Neural progenitor cell (in vitro differentiated cells): ENCODE results near the gene KIF3B. TPM values are rescaled to one million over a fixed set of nuclear protein-coding genes. Genes with fewer than 3 reads are reported as not detected.
"Not testable (repeated sequence)": the region's sequence is repeated elsewhere in the genome, so short reads cannot be mapped to it uniquely, and the experiment has no call there.

Experiments
- DNase-seq: peaks from one replicate; pipeline ENCODE4 v3.0.0-alpha.2; 2016; ENCODE audit warnings: low spot score
- H2AFZ ChIP-seq: fragments of 200-600 bp; sonication (generic); replicated peaks from 2 replicates; pipeline ENCODE4 v1.6.1; 2016; ENCODE audit warnings: antibody characterized with exemption
- H3F3A ChIP-seq: fragments of 200-600 bp; sonication (generic); 2 replicates; pipeline ENCODE4 v1.6.1; 2016; ENCODE audit warnings: antibody characterized with exemption, low read depth
- H3K27ac ChIP-seq: fragments of 200-600 bp; sonication (generic); 2 replicates; pipeline ENCODE4 v1.5.1; 2016; ENCODE audit warnings: mild to moderate bottlenecking
- H3K27me3 ChIP-seq: fragments of 200-600 bp; sonication (generic); 2 replicates; pipeline ENCODE4 v1.6.1; 2016; ENCODE audit warnings: mild to moderate bottlenecking, moderate library complexity
- H3K36me3 ChIP-seq: fragments of 200-600 bp; sonication (generic); 2 replicates; pipeline ENCODE4 v1.5.1; 2016
- H3K4me1 ChIP-seq: fragments of 200-600 bp; sonication (generic); 2 replicates; pipeline ENCODE4 v1.6.1; 2016; ENCODE audit warnings: mixed run types
- H3K4me2 ChIP-seq: fragments of 200-600 bp; sonication (generic); 2 replicates; pipeline ENCODE4 v1.6.1; 2016
- H3K4me3 ChIP-seq: fragments of 200-600 bp; sonication (generic); 2 replicates; pipeline ENCODE4 v1.5.1; 2016
- H3K79me2 ChIP-seq: fragments of 200-600 bp; sonication (generic); 2 replicates; pipeline ENCODE4 v1.6.1; 2016; ENCODE audit warnings: low read depth
- H3K9ac ChIP-seq: fragments of 200-600 bp; sonication (generic); 2 replicates; pipeline ENCODE4 v1.6.1; 2016
- H3K9me3 ChIP-seq: fragments of 200-600 bp; sonication (generic); 2 replicates; pipeline ENCODE4 v1.5.1; 2016; ENCODE audit warnings: low read depth
- H4K20me1 ChIP-seq: fragments of 200-600 bp; sonication (generic); 2 replicates; pipeline ENCODE4 v1.6.1; 2016; ENCODE audit warnings: low read depth
- H3K27ac Mint-ChIP-seq: 3 replicates; pipeline ENCODE4 v1.8.0; 2021; ENCODE audit warnings: mixed read lengths
- H3K27me3 Mint-ChIP-seq: 2 replicates; pipeline ENCODE4 v1.8.0; 2022; ENCODE audit warnings: low read depth, mild to moderate bottlenecking, inconsistent platforms, moderate library complexity, mixed read lengths; ENCODE audit not compliant: insufficient read depth
- H3K36me3 Mint-ChIP-seq: 3 replicates; pipeline ENCODE4 v1.8.0; 2021; ENCODE audit warnings: mixed read lengths
- H3K4me1 Mint-ChIP-seq: 3 replicates; pipeline ENCODE4 v1.8.0; 2021; ENCODE audit warnings: mixed read lengths
- H3K4me3 Mint-ChIP-seq: 3 replicates; pipeline ENCODE4 v1.8.0; 2021; ENCODE audit warnings: mild to moderate bottlenecking, moderate library complexity, mixed read lengths
- H3K9me3 Mint-ChIP-seq: 3 replicates; pipeline ENCODE4 v1.8.0; 2020; ENCODE audit warnings: mixed read lengths
- CTCF ChIP-seq: fragments of 200-600 bp; sonication (generic); IDR thresholded peaks from 2 replicates; pipeline ENCODE4 v1.5.1; 2017; ENCODE audit warnings: antibody characterized with exemption, mild to moderate bottlenecking
- EZH2 ChIP-seq: fragments of 200-600 bp; sonication (generic); IDR thresholded peaks from 2 replicates; pipeline ENCODE4 v1.6.1; 2017; ENCODE audit warnings: antibody characterized with exemption, mild to moderate bottlenecking, moderate library complexity
- EZH2phosphoT487 ChIP-seq: fragments of 200-600 bp; sonication (generic); IDR thresholded peaks from 2 replicates; pipeline ENCODE4 v1.6.1; 2017; ENCODE audit warnings: antibody characterized with exemption
- total RNA-seq: library from RNA; depleted of rRNA; stranded (reverse); fragments of >200 nt; gene quantifications from 2 replicates; pipeline ENCODE4 v1.2.3, GENCODE V29; 2015; ENCODE audit warnings: low replicate concordance

KIF3B gene
- total RNA-seq, 1 donor from 2014 or later, result 16.8 TPM

DNA sequence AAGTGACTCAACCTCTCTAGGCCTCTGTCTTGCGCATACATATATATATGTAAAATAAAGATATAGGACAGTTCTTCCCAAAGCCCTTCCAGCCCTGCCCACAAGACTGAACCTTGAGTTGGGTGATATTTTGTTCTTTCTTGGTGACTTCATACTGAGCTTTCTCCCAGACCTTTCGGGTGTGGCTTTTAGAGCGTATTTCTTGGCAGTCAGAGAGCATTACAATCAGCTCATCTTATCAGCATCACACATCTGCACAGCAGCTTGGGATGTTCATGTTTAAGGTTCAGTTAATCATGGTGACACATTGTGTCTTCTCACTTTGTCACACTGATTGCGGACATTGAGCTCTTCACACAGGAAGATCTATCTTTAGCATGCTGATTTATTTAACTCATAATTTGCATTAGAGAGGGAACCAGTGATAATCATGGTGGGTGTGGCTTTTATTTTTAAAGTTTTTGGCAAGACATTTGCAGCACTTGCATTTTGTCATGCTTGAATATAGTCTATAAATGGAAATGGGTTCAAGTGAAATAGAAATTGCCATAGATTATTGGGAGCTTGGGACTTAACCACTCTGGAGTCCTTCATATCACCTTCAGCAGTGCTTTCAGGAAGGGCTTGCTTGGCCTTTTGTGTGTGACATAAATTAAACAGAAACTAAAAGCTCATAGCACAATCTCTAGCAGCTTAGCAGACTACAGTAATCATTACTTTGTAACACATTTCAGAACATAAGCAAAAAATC, 8.3 kb downstream of the KIF3B start:
- Histone ChIP-seq H3K27ac (no peak overlapping the region), H3K9ac (no peak overlapping the region), H3K4me3 (no peak overlapping the region), H3K4me1 (no peaks in the 10 kb centered on the region), H2AFZ (no peak overlapping the region), H3K4me2 (no peak overlapping the region), H3K79me2 (peaks cover 47% of the 10 kb centered on the region), H3F3A (no peaks in the 10 kb centered on the region), H4K20me1 (peaks cover 15% of the 10 kb centered on the region), H3K9me3 (no peaks in the 10 kb centered on the region), H3K36me3 (no peaks in the 10 kb centered on the region), H3K27me3 (no peaks in the 10 kb centered on the region)
- no peaks in the 10 kb centered on the region for H3K36me3 Mint-ChIP-seq
- TF ChIP-seq EZH2phosphoT487, result no peak
- no peak for TF ChIP-seq EZH2
- no peak overlapping the region for H3K27ac Mint-ChIP-seq
- no peaks in the 10 kb centered on the region for H3K4me1 Mint-ChIP-seq
- H3K9me3 Mint-ChIP-seq, result no peaks in the 10 kb centered on the region
- no peaks in the 10 kb centered on the region for H3K27me3 Mint-ChIP-seq
- no peak for DNase-seq
- no peak overlapping the region for H3K4me3 Mint-ChIP-seq

GRCh38 chr20:32287231-32287638, 9.8 kb downstream of the KIF3B start:
- Histone ChIP-seq H3K9ac (no peak overlapping the region), H3F3A (no peaks in the 10 kb centered on the region), H3K27ac (no peak overlapping the region), H3K4me3 (no peak overlapping the region), H3K4me2 (no peak overlapping the region), H3K36me3 (no peaks in the 10 kb centered on the region), H3K27me3 (no peaks in the 10 kb centered on the region), H3K4me1 (no peaks in the 10 kb centered on the region), H3K79me2 (peaks cover 42% of the 10 kb centered on the region), H2AFZ (no peak overlapping the region), H3K9me3 (no peaks in the 10 kb centered on the region), H4K20me1 (peaks cover 10% of the 10 kb centered on the region)
- Mint-ChIP-seq H3K27me3 (no peaks in the 10 kb centered on the region), H3K4me3 (no peak overlapping the region), H3K4me1 (no peaks in the 10 kb centered on the region), H3K27ac (no peak overlapping the region), H3K36me3 (no peaks in the 10 kb centered on the region), H3K9me3 (no peaks in the 10 kb centered on the region)
- no peak for DNase-seq
- TF ChIP-seq EZH2phosphoT487 (no peak), CTCF (no peak), EZH2 (no peak)

DNA sequence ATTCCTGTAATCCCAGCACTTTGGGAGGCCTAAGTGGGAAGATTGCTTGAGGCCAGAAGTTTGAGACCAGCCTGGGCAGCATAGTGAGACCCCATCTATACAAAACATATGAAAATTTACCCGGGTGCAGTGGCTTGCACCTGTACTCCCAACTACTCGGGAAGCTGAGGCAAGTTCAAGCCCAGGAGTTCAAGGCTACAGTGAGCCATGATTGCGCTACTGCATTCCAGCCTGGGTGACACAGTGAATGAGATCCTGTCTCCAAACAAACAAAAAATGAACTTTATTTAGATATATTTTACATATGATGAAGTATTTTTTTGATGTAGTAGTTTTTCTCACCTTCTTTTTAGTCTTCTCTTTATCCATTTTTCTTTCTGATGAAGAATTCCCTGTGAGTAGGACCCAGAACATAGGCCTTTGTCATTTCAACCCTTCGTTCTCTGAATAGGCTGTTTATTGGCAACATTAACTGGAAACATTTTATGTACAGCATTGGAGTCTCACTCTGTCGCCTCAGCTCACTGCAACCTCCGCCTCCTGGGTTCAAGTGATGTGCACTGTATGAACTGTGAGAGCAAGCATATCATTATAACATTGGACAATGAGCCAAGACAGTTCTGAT, 10.9 kb downstream of the KIF3B start:
- H3F3A ChIP-seq, result no peaks in the 10 kb centered on the region
- H3K36me3 Mint-ChIP-seq, result no peaks in the 10 kb centered on the region
- TF ChIP-seq EZH2 (no peak), CTCF (no peak), EZH2phosphoT487 (no peak)
- H3K4me3 Mint-ChIP-seq, result no peak overlapping the region
- H3K36me3 ChIP-seq, result no peaks in the 10 kb centered on the region
- H3K4me2 ChIP-seq, result no peak overlapping the region
- DNase-seq, result no peak
- peaks cover 14% of the 10 kb centered on the region for H4K20me1 ChIP-seq
- no peaks in the 10 kb centered on the region for H3K9me3 ChIP-seq
- no peak overlapping the region for H3K4me3 ChIP-seq
- no peak overlapping the region for H3K9ac ChIP-seq
- no peak overlapping the region for H3K27ac Mint-ChIP-seq
- peaks cover under 1% of the 10 kb centered on the region for H3K4me1 Mint-ChIP-seq
- H3K27me3 ChIP-seq, result no peaks in the 10 kb centered on the region
- peaks cover 2% of the 10 kb centered on the region for H3K27me3 Mint-ChIP-seq
- H3K27ac ChIP-seq, result no peak overlapping the region
- H3K9me3 Mint-ChIP-seq, result no peaks in the 10 kb centered on the region
- peaks cover 40% of the 10 kb centered on the region for H3K79me2 ChIP-seq
- H2AFZ ChIP-seq, result no peak overlapping the region
- no peaks in the 10 kb centered on the region for H3K4me1 ChIP-seq

GRCh38 chr20:32289299-32289660, 11.8 kb downstream of the KIF3B start:
- not testable (repeated sequence) for H3K27ac ChIP-seq, H3K27ac Mint-ChIP-seq, H3K27me3 ChIP-seq, H3K36me3 Mint-ChIP-seq, DNase-seq, H3K4me3 ChIP-seq, H3K4me3 Mint-ChIP-seq, H3K27me3 Mint-ChIP-seq, H3K9me3 Mint-ChIP-seq, H3K9ac ChIP-seq, H3F3A ChIP-seq, H3K36me3 ChIP-seq, H3K4me1 Mint-ChIP-seq, H3K4me2 ChIP-seq, H2AFZ ChIP-seq, H3K9me3 ChIP-seq, H3K4me1 ChIP-seq
- peaks cover 41% of the 10 kb centered on the region for H3K79me2 ChIP-seq
- H4K20me1 ChIP-seq, result peaks cover 12% of the 10 kb centered on the region
